T-helper 17 cell (primary cell): ENCODE measurements around the gene MMRN2. TPM values are rescaled to one million over a fixed set of nuclear protein-coding genes. Genes with fewer than 3 reads are reported as not detected.

Source experiments
- ATAC-seq: fragments of 150-1000 bp; cut with Tn5 transposase; 2 replicates; pipeline ENCODE4 v1.10.0; 2021; ENCODE audit warnings: mild to moderate bottlenecking, moderate library complexity
- DNase-seq, 3 donors: peaks; one replicate each; pipeline versions ENCODE4 v3.0.0 to v3.0.0-alpha.2; 2020 to 2021
- H3K9me3 ChIP-seq: one replicate; pipeline ENCODE4 v1.7.0; 2013; ENCODE audit warnings: low read length, mild to moderate bottlenecking; ENCODE audit not compliant: control insufficient read depth, poor library complexity, severe bottlenecking
- H3K27ac Mint-ChIP-seq: one replicate; pipeline ENCODE4 v1.8.0; 2022; ENCODE audit warnings: mild to moderate bottlenecking, moderate library complexity, mixed read lengths
- H3K27me3 Mint-ChIP-seq: one replicate; pipeline ENCODE4 v1.8.0; 2022; ENCODE audit warnings: mixed read lengths
- H3K36me3 Mint-ChIP-seq: one replicate; pipeline ENCODE4 v1.8.0; 2022; ENCODE audit warnings: low read depth, mixed read lengths
- H3K4me1 Mint-ChIP-seq: one replicate; pipeline ENCODE4 v1.8.0; 2022; ENCODE audit warnings: mild to moderate bottlenecking, mixed read lengths
- H3K4me3 Mint-ChIP-seq: one replicate; pipeline ENCODE4 v1.8.0; 2022; ENCODE audit warnings: mild to moderate bottlenecking, moderate library complexity, mixed read lengths
- total RNA-seq, 4 donors: library from RNA in 2 of 4; stranded (reverse) in 2 of 4; gene quantifications; one replicate each; pipeline ENCODE4 v1.2.3 and lab custom pipeline; 2022 to 2026

The MMRN2 gene
- total RNA-seq, 2 donors from 2014 or later = 0.42 to 1.6 TPM

DNA sequence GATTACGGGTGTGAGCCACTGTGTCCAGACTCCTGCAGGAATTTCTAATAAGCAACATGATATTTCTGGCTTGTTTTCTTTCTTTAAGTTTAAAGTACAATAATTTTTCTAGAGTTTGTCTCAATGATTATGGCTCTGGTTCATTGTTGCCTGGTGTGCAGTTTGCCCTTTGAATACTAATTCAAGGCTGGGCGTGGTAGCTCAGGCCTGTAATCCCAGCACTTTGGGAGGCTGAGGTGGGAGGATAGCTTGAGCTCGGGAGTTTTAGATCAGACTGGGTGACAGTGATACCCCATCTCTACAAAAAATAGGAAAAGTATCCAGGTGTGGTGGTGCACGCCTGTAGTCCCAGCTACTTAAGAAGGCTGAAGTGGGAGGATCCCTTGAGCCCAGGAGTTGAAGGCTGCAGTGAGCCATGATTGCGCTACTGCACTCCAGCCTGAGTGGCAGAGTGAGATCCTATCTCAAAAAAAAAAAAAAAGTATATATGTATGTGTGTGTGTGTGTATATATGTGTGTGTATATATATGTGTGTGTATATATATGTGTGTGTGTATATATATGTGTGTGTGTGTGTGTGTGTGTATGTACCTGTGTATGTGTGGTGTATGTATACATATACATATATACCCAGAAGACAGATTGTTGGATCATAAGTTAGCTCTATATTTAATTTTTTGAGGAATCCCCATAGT is 19.1 kb upstream of the MMRN2 start:
- DNase-seq = no peak
- Mint-ChIP-seq H3K4me3 (no peak overlapping the region), H3K4me1 (peaks cover 11% of the 10 kb centered on the region), H3K27ac (peak overlapping the region; percentile 87), H3K36me3 (no peaks in the 10 kb centered on the region), H3K27me3 (no peaks in the 10 kb centered on the region)
- H3K9me3 ChIP-seq = no peaks in the 10 kb centered on the region
- ATAC-seq = no peak

DNA sequence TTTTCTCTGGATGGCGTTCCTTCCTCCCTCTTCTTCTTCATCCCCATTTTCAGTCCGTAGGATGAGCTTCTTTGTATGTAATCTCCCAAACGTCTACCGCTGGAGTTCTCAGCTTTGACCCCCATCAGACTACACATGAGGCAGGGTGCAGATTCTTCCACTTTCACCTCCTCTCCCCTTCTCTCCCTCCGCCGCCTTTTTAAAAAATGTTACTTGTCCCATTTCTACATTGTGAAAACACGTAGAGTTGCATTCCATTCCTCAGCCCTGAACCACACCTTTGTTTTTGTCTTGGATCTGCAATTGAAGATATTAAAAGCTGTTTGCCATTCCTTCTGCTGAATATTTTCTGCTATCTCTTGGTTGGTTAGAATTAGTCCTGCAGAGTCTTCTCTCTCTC is 17.1 kb upstream of the MMRN2 start:
- Mint-ChIP-seq H3K4me1 (peaks cover 20% of the 10 kb centered on the region), H3K27ac (peak overlapping the region; percentile 27), H3K36me3 (no peaks in the 10 kb centered on the region), H3K4me3 (no peak overlapping the region), H3K27me3 (no peaks in the 10 kb centered on the region)
- ATAC-seq (no peak), DNase-seq (no peak)
- no peaks in the 10 kb centered on the region for H3K9me3 ChIP-seq

DNA sequence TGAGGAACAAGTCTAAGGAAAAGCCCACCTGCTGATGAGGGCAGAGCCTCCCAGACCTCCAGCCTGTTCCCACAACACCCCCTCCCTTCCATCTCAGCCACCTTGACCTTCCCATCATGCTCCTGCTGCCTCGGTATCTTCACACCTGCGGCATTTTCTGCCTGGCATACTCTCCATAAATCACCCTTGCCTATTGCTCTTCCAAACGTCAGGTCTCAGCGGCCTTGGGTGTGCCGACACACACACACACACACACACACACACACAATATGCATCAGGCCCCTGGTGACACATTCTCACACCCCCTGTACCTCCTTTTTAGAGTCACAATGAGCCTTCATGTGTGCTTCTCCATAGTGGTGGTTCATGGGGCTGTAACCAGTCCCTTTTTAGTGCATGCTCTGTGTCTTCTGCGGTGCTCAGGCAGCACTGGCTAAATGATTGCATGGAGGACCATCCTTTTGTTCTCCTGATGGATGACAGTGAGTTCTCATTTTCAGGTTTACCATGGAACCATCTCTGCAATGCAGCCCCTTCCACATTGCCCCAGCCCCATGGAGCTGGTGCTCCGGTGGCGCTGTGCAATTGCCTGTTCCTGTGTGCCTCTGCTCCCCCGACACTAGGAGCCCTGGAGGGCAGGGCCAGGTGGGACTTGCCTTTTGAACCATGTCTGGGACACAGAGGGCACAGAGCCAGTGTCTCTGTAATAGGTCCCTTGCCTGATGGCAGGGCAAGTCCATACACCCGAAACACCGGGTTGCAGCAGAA is 15.4 kb upstream of the MMRN2 start:
- peaks cover 24% of the 10 kb centered on the region for H3K4me1 Mint-ChIP-seq
- H3K36me3 Mint-ChIP-seq = no peaks in the 10 kb centered on the region
- peak overlapping the region; percentile 96 for H3K27ac Mint-ChIP-seq
- peak overlapping the region; percentile 68 for H3K4me3 Mint-ChIP-seq
- H3K9me3 ChIP-seq = no peaks in the 10 kb centered on the region
- DNase-seq (no peak), ATAC-seq (no peak)
- no peaks in the 10 kb centered on the region for H3K27me3 Mint-ChIP-seq

DNA sequence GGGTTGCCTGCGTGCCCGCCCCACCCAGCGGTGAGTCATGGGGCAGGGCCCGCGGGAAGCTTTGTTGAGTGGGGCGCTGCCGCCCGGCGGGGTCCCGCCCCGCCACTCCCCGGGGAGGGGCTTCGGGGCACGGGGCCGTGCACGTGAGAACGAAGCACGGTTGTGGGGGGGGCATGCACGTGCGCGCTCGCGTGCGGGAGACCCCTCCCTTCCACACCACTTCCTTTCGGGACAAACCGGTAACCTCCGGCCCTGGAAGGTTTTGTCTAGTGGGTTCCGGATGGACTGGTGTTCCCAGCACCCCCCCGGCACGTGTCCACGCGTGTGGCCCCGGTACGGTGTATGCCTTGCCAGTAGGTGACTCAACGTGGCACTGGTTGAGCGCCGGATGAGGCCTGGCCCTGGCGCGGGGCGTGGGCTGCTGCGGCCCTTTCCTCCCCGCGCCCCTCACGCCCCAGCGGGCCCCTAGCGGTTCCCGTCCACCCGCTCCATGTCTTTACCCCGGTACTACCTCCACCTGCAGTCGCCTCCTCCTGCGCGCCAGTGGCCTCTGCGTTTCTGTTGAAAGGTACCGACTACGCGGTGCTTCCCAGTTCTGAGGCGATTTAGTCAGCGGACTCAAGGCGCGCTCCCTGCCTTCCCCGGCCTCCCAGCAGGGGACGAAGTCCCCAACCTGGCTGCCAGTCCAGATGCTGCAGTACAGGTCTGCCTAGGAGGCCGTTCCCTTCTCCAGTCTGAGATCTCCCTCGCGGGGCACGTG is 14.0 kb upstream of the MMRN2 start:
- no peaks in the 10 kb centered on the region for H3K27me3 Mint-ChIP-seq

DNA sequence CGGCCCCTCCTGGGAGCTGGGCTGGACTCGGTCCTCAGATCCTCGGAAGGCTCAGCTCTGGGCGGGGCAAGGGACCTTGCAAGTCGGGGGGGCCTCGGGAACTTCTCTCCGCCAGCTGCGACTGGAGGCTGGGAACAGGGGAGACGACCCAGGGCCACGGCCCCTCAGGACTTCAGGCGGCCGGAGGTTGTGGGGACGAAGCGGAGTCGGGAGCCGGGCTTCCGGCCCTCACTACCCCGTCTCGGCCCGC is 13.5 kb upstream of the MMRN2 start:
- Mint-ChIP-seq H3K4me1 (peaks cover 29% of the 10 kb centered on the region), H3K27ac (peak overlapping the region; percentile 96)
- ATAC-seq = no peak

More for the DNA sequence above, 14.0 kb upstream of the MMRN2 start:
- peak overlapping the region; percentile 87 for H3K4me3 Mint-ChIP-seq
- H3K4me1 Mint-ChIP-seq = peaks cover 25% of the 10 kb centered on the region
- peak; percentile 91 for ATAC-seq
- DNase-seq = peak; percentile 90 to 92 (median 91)
- peak overlapping the region; percentile 96 for H3K27ac Mint-ChIP-seq
- H3K36me3 Mint-ChIP-seq = no peaks in the 10 kb centered on the region
- H3K9me3 ChIP-seq = no peaks in the 10 kb centered on the region

DNA sequence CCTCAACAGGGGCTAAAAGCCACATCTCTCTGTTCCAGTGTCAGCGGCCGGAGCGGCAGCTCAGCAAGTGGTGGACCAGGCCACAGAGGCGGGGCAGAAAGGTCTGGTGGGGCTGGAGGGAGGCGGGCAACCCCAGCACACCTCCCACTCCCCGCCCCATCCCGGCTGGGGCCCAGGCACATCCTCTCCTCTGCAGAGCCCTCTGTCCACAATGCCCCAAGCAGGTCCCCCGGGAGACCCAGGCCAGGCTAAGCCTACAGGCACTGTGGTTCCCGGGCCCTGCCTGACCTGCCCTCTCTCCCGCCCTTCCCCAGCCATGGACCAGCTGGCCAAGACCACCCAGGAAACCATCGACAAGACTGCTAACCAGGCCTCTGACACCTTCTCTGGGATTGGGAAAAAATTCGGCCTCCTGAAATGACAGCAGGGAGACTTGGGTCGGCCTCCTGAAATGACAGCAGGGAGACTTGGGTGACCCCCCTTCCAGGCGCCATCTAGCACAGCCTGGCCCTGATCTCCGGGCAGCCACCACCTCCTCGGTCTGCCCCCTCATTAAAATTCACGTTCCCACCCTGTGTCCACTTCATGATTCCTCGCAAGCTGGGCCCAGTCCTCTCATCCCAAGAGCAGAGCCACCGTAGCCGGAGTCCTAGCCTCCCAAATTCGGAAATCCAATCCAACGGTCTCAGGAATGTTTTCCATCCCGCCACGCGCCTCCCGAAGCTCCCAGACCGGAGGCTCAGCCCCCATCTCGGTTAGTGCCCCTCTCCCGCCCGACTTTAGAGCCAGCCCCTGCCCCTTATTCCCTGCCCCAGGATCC is 13.0 kb upstream of the MMRN2 start:
- peak overlapping the region; percentile 87 for H3K4me3 Mint-ChIP-seq
- no peaks in the 10 kb centered on the region for H3K27me3 Mint-ChIP-seq
- peak overlapping the region; percentile 96 for H3K27ac Mint-ChIP-seq
- H3K4me1 Mint-ChIP-seq = peaks cover 34% of the 10 kb centered on the region
- H3K9me3 ChIP-seq = no peaks in the 10 kb centered on the region
- ATAC-seq (no peak), DNase-seq (no peak)
- no peaks in the 10 kb centered on the region for H3K36me3 Mint-ChIP-seq

More for the DNA sequence above, 13.5 kb upstream of the MMRN2 start:
- Mint-ChIP-seq H3K27me3 (no peaks in the 10 kb centered on the region), H3K4me3 (peak overlapping the region; percentile 87), H3K36me3 (no peaks in the 10 kb centered on the region)
- H3K9me3 ChIP-seq = no peaks in the 10 kb centered on the region
- DNase-seq = no peak

DNA sequence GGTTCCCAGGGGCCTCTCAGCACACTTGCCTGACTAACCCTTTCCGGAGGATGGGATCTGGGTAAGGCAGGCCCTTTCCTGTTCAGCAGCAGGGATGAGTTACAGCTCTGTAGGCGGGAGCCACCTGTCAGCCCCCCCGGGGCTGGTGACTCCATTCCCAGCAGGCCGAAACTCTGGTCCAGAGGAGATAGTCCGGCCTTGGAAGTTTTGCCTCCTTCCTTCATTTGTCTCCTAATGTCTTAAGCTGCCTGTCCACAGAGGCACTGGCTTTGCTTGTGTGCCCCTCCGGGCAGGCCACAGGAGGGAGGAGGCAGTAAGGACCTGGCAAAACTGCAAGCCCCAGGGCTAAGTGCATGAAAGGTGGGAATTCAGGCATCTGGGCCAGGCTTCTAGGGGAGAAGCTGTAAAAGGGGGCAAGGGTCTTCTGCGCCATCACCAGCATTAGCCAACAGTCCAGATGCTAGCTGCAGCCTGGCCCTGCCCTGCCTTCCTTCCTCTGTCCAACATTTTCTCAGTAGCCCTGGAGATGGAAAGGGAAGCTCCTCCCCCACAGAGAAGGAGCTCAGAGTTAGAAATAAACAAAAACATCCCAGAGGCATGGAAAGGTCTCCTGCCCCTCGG is 12.1 kb upstream of the MMRN2 start:
- no peak for ATAC-seq
- peaks cover 34% of the 10 kb centered on the region for H3K4me1 Mint-ChIP-seq

DNA sequence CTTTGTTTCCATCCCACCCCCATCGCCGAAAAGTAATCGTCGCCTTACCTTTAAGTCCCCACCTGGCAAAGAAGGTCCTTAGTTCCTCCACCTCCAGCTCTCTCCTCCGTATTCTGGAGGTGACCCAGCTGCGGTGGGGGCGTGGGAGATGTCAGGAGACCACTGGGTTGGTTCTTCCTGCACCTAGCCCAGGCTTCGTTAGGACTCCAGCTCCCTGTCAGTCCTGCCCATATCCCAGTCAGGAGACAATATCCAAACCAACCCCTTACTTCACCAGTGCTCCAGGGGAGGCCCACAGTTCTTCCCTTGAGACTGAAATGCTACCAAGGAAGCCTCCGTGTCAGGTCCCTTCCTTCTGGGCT is 11.6 kb upstream of the MMRN2 start:
- peak overlapping the region; percentile 36 for H3K4me3 Mint-ChIP-seq
- ATAC-seq = no peak

More for the DNA sequence above, 12.1 kb upstream of the MMRN2 start:
- Mint-ChIP-seq H3K27ac (peak overlapping the region; percentile 71), H3K36me3 (no peaks in the 10 kb centered on the region), H3K4me3 (peak overlapping the region; percentile 87), H3K27me3 (no peaks in the 10 kb centered on the region)
- H3K9me3 ChIP-seq = no peaks in the 10 kb centered on the region
- no peak for DNase-seq

DNA sequence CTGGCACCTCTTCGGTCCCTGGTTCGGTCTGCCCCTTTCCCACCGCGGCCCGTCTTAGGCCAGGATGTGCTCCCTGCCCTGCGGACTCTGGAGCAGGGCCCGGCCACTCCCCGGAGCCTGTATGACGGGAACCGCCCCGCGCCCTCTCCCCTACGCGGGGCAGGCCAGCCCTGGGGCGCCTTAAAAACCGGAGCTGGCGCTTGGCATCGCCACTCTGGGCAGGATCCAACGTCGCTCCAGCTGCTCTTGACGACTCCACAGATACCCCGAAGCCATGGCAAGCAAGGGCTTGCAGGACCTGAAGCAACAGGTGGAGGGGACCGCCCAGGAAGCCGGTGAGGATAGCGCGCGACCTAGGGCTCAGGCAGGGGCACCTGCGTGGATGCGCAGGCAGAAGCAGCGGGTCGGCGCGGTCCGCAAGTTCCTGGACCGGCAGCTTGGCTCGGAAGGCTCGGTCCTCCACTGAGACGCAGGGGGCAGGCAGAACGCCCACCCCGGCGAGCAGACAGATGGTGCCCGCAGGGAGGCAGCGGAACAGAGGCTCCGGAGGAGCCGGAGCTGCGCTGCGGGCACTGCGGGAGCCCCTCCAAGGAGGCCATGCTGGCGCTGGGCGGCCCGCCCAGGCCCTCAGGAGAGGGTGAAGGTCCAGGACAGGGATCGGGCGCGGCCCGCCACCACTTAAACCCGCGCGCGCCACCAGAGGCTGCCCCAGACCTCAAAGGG is 11.0 kb upstream of the MMRN2 start, which contains the start of gene ADIRF:
TSS of gene ADIRF (plus strand) at position 212 of the 723 bp plus-strand sequence. CDS start at position 275, 63 bp downstream.
- DNase-seq (no peak), ATAC-seq (no peak)
- H3K4me1 Mint-ChIP-seq = peaks cover 34% of the 10 kb centered on the region
- H3K4me3 Mint-ChIP-seq = peak within 1 kb of the TSS; percentile 73
- peak within 1 kb of the TSS; percentile 71 for H3K27ac Mint-ChIP-seq
- no peaks in the 10 kb centered on the region for H3K36me3 Mint-ChIP-seq
- no peaks in the 10 kb centered on the region for H3K27me3 Mint-ChIP-seq
- H3K9me3 ChIP-seq = no peaks in the 10 kb centered on the region

More for the DNA sequence above, 11.6 kb upstream of the MMRN2 start:
- Mint-ChIP-seq H3K27ac (peak overlapping the region; percentile 71), H3K36me3 (no peaks in the 10 kb centered on the region), H3K27me3 (no peaks in the 10 kb centered on the region), H3K4me1 (peaks cover 34% of the 10 kb centered on the region)
- no peaks in the 10 kb centered on the region for H3K9me3 ChIP-seq
- DNase-seq = no peak

DNA sequence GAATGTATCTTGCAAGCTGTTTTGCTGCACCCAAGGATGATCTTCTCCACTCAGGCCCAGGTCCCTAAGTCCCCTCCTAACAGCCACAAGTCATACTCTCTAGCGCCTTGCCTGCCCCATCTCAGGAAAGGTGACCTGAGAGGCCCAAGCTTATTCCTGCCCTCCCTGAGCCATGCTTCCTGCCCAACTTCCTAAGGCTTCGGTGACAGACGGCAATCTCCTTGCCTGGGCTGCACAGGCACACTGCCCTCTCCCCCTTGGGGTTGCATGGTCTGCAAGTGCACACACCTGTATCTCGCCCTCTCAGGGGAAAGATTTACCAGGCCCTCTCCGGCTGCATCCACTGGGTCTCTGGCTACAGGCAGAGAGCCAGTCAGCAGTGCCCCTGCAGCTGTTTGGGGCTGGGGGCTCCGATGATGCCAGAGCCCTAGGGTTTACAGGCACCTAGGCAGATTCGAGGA is 10.1 kb upstream of the MMRN2 start:
- H3K4me3 Mint-ChIP-seq = peak overlapping the region; percentile 25
- ATAC-seq (no peak), DNase-seq (no peak)
- H3K36me3 Mint-ChIP-seq = no peaks in the 10 kb centered on the region
- peak overlapping the region; percentile 32 for H3K27ac Mint-ChIP-seq
- no peaks in the 10 kb centered on the region for H3K27me3 Mint-ChIP-seq
- peaks cover 30% of the 10 kb centered on the region for H3K4me1 Mint-ChIP-seq
- H3K9me3 ChIP-seq = no peaks in the 10 kb centered on the region

DNA sequence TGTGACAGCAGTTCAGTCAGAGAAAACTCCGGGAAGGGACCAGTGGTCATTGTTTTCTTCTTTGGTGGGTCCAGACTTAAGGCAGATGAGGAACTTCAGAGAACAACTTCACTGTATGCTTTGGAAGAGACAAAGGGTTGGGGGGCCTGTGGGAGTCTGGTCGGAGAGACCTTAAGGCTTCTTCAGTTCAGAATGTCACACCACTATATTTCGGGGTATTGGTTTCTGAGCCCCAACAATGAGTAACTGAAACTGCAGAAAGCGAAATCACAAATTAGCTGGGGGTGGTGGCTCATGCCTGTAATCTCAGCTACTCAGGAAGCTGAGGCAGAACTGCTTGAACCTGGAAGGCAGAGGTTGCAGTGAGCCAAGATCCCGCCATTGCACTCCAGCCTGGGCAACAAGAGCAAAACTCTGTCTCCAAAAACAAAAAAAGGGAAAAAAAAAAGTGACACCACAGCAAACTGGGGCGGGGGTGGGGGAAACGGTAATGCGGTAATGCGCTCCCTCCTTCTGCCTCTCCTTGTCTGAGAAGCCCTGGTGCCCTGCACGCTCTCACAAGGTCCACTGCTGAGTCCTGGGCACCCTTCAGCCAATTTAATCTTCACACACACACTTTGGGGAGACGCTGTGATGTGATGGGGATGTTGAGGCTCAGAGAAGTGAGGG is 8.7 kb upstream of the MMRN2 start:
- H3K4me1 Mint-ChIP-seq = peaks cover 25% of the 10 kb centered on the region
- H3K4me3 Mint-ChIP-seq = peak overlapping the region; percentile 83
- H3K9me3 ChIP-seq = no peaks in the 10 kb centered on the region
- H3K27me3 Mint-ChIP-seq = no peaks in the 10 kb centered on the region
- H3K27ac Mint-ChIP-seq = peak overlapping the region; percentile 45
- DNase-seq (no peak), ATAC-seq (peak; percentile 3)
- H3K36me3 Mint-ChIP-seq = no peaks in the 10 kb centered on the region
